B cell (primary cell): ENCODE data around the gene XPC.

Source experiments
- EZH2 ChIP-seq: IDR thresholded peaks from 2 replicates; pipeline ENCODE4 v1.6.1; 2012; ENCODE audit warnings: borderline replicate concordance, low read depth, mild to moderate bottlenecking, moderate library complexity, low read length; ENCODE audit not compliant: insufficient read depth, poor library complexity, severe bottlenecking
- TF ChIP-seq, protein P1 (sequence below): fragments of 200-600 bp; IDR thresholded peaks from one replicate; pipeline ENCODE4 v1.8.0; 2022; ENCODE audit warnings: antibody characterized with exemption, mild to moderate bottlenecking

DNA sequence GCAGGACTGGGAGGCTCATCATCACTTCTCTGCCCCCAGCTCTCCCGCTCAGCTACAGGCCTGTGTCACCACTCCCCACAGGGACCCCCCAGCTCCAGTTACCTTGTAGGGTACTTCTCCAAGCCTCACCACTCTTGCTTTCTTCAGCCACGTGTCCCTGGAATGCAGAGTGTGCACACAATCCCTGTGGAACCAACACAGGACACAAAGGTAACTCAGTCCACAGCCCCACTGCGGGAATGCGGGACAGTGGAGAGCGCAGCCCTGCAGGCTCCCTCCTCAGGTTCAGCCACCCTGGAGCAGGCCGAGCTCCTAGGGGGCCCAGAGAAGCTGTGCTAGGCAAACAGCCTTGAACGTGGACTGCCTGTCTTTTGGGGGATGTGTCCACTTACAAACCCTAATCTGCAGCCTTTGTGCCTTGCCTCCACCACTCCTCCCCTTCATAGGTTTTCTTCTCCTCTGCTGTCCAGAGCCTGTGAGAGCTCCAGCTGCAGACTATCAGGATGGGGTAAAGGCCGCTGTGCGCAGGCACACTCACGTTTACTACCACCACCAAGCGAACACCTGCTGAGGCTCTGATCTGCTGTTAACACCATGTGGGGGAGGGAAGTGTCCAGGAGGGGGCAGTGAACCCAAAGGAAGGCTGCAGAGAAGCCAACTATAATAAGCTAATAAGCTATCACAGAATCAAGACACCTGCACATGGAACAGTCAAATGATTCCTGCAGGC, 26.0 kb downstream of the XPC start:
- TF ChIP-seq, protein P1, sequence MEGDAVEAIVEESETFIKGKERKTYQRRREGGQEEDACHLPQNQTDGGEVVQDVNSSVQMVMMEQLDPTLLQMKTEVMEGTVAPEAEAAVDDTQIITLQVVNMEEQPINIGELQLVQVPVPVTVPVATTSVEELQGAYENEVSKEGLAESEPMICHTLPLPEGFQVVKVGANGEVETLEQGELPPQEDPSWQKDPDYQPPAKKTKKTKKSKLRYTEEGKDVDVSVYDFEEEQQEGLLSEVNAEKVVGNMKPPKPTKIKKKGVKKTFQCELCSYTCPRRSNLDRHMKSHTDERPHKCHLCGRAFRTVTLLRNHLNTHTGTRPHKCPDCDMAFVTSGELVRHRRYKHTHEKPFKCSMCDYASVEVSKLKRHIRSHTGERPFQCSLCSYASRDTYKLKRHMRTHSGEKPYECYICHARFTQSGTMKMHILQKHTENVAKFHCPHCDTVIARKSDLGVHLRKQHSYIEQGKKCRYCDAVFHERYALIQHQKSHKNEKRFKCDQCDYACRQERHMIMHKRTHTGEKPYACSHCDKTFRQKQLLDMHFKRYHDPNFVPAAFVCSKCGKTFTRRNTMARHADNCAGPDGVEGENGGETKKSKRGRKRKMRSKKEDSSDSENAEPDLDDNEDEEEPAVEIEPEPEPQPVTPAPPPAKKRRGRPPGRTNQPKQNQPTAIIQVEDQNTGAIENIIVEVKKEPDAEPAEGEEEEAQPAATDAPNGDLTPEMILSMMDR: peak; percentile 14
- TF ChIP-seq EZH2: no peak
